ENCODE measurements around the gene DMRT2. TPM values are rescaled to one million over a fixed set of nuclear protein-coding genes. Genes with fewer than 3 reads are reported as not detected.

The DMRT2 gene
- total RNA-seq, 1 donor: not detected

DNA sequence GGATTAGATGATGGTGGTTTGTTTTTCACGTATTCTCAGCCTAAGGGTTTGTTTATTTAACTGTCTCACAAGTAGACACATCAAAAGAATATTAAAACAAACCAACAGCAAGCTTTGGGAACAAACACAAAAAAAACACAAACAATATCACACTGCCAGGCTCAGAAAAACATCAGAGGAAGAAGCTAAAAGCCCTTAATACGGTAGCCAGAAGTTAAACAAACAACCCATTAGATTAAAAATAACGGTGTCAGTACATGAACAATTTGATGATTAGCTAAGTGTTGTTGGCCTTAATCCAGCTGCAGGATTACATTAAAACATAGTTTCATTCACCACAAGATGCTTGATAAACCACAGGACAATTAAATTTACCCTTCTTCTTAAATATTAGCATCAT lies 15.9 kb upstream of the DMRT2 start:
- TF ChIP-seq CTCF (IDR thresholded peaks at IDR 0.05; ENCODE audit: extremely low read depth, low read depth, low read length): no peak
- no peaks in the 10 kb centered on the region for H3K79me2 ChIP-seq (ENCODE audit: insufficient read depth, low read length)

DNA sequence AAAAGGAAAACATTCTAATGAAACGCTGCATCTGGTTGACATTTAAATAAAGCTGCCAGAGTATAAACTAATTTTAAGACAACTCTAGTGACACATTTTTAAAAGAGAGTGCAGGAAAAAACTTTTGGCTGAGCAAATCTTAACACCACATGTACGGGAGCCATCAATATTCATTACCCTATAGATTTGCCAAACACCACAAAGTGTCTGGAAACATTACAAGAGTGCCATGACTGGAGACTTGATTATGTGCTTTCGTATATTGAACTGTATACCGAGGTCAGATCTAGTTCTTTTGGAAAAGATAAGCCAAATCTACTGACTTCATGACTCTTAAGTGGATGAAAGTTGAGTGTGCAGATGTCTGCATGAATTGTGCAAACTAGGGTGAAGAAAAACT lies 10.6 kb upstream of the DMRT2 start:
- DNase-seq (ENCODE audit: insufficient read length, low spot score, missing footprints): no peak
- Histone ChIP-seq H3K27me3 (ENCODE audit: insufficient read depth, low read length) (peaks cover 2% of the 10 kb centered on the region), H4K20me1 (ENCODE audit: insufficient read depth, low read length) (no peaks in the 10 kb centered on the region), H3K4me1 (ENCODE audit: insufficient read depth, low read length) (no peaks in the 10 kb centered on the region), H3K79me2 (ENCODE audit: insufficient read depth, low read length) (no peaks in the 10 kb centered on the region), H3K4me2 (ENCODE audit: insufficient read depth, low read length) (no peak overlapping the region), H3K4me3 (ENCODE audit: insufficient read depth, low read length) (no peak overlapping the region), H3K27ac (ENCODE audit: low read depth, low read length) (no peak overlapping the region), H2AFZ (ENCODE audit: low read length) (no peak overlapping the region), H3K36me3 (ENCODE audit: insufficient read depth, low read length) (no peaks in the 10 kb centered on the region), H3K9me3 (ENCODE audit: low read depth, low read length) (no peaks in the 10 kb centered on the region)
- no peak for TF ChIP-seq CTCF (IDR thresholded peaks at IDR 0.05; ENCODE audit: extremely low read depth, low read depth, low read length)

More for the DNA sequence above, 15.9 kb upstream of the DMRT2 start:
- no peak for DNase-seq (ENCODE audit: insufficient read length, low spot score, missing footprints)
- no peaks in the 10 kb centered on the region for H3K27me3 ChIP-seq (ENCODE audit: insufficient read depth, low read length)
- H3K4me3 ChIP-seq (ENCODE audit: insufficient read depth, low read length): no peak overlapping the region
- H2AFZ ChIP-seq (ENCODE audit: low read length): no peak overlapping the region
- H3K36me3 ChIP-seq (ENCODE audit: insufficient read depth, low read length): no peaks in the 10 kb centered on the region
- H3K4me1 ChIP-seq (ENCODE audit: insufficient read depth, low read length): no peaks in the 10 kb centered on the region
- H3K27ac ChIP-seq (ENCODE audit: low read depth, low read length): no peak overlapping the region
- H3K9me3 ChIP-seq (ENCODE audit: low read depth, low read length): no peaks in the 10 kb centered on the region
- no peak overlapping the region for H3K4me2 ChIP-seq (ENCODE audit: insufficient read depth, low read length)
- no peaks in the 10 kb centered on the region for H4K20me1 ChIP-seq (ENCODE audit: insufficient read depth, low read length)

GRCh38 chr9:1042466-1042865 lies 7.7 kb upstream of the DMRT2 start:
- Histone ChIP-seq H3K79me2 (ENCODE audit: insufficient read depth, low read length) (no peaks in the 10 kb centered on the region), H3K4me2 (ENCODE audit: insufficient read depth, low read length) (no peak overlapping the region), H3K27me3 (ENCODE audit: insufficient read depth, low read length) (peaks cover 2% of the 10 kb centered on the region), H4K20me1 (ENCODE audit: insufficient read depth, low read length) (no peaks in the 10 kb centered on the region), H2AFZ (ENCODE audit: low read length) (no peak overlapping the region), H3K4me1 (ENCODE audit: insufficient read depth, low read length) (no peaks in the 10 kb centered on the region), H3K4me3 (ENCODE audit: insufficient read depth, low read length) (no peak overlapping the region), H3K27ac (ENCODE audit: low read depth, low read length) (no peak overlapping the region), H3K36me3 (ENCODE audit: insufficient read depth, low read length) (no peaks in the 10 kb centered on the region), H3K9me3 (ENCODE audit: low read depth, low read length) (no peaks in the 10 kb centered on the region)
- TF ChIP-seq CTCF (IDR thresholded peaks at IDR 0.05; ENCODE audit: extremely low read depth, low read depth, low read length): no peak
- no peak for DNase-seq (ENCODE audit: insufficient read length, low spot score, missing footprints)

DNA sequence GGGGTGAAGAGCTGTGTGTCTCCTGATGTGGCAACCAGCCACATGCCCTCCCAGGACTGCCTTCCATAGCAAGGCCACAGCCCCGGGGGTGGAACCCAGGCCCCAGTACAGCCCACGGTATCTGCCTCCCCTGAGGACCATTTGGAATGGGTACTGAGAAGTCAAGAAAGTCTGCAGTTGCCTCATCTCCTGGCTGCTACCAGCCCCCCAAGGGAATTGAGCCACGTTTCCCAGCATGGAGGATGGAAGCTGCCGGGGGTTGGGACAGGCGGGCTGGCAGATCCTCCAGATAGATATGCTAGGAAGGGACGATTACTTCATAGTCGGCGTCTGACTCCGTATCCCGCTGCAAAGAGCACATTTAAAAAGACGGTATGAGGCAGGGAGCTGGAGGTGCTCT lies 5.5 kb upstream of the DMRT2 start:
- Histone ChIP-seq H4K20me1 (ENCODE audit: insufficient read depth, low read length) (no peaks in the 10 kb centered on the region), H3K27ac (ENCODE audit: low read depth, low read length) (no peak overlapping the region), H3K4me1 (ENCODE audit: insufficient read depth, low read length) (no peaks in the 10 kb centered on the region), H3K36me3 (ENCODE audit: insufficient read depth, low read length) (no peaks in the 10 kb centered on the region), H3K4me2 (ENCODE audit: insufficient read depth, low read length) (no peak overlapping the region), H3K9me3 (ENCODE audit: low read depth, low read length) (no peaks in the 10 kb centered on the region), H2AFZ (ENCODE audit: low read length) (no peak overlapping the region), H3K79me2 (ENCODE audit: insufficient read depth, low read length) (no peaks in the 10 kb centered on the region), H3K4me3 (ENCODE audit: insufficient read depth, low read length) (no peak overlapping the region), H3K27me3 (ENCODE audit: insufficient read depth, low read length) (peaks cover 2% of the 10 kb centered on the region)
- no peak for TF ChIP-seq CTCF (IDR thresholded peaks at IDR 0.05; ENCODE audit: extremely low read depth, low read depth, low read length)
- DNase-seq (ENCODE audit: insufficient read length, low spot score, missing footprints): no peak

Measured in osteoblast (primary cell).